Ammon's horn (tissue), 1 donor: ENCODE data around the gene NAXE.
A peak's percentile ranks its signal among the peaks of the same experiment; 100 is the strongest.
"Not testable (repeated sequence)": the region's sequence is repeated elsewhere in the genome, so short reads cannot be mapped to it uniquely, and the experiment has no call there.

Source experiments
- DNase-seq: peaks from one replicate; pipeline ENCODE4 v3.0.0-alpha.2; 2016; ENCODE audit warnings: low spot score

NAXE gene

DNA sequence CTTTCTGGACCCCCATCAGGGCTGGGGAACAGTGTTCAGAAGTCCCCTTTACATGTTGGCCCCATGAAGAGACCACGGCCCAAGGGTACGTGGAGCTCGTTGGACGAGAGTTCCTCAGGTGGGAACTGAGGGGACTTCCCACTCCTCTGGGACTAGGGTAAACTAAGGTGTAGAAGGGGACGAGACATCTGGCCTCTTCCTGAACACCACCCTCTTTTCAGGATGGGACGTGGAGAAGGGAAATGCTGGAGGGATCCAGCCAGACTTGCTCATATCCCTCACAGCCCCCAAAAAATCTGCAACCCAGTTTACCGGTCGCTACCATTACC, 2.0 kb downstream of the NAXE start:
- DNase-seq = no peak

DNA sequence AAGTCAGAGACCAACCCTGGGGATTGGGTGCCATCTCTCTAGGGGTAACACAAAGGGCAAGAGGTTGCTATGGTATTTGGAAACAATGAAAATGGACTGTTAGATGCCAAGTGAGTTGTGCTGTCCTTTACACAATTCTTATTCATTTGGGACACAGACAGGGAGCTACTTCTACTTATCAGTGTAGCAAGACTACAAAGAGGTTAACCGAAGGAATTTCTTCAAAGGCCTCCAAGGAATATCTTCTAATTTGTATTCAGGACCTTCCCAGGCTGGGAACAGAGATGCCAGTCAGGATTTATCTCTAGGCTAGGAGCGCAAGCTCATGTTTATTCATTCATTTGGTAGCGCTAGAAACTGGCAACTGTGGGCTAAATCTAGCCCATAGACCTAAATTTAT, 2.6 kb downstream of the NAXE start:
- DNase-seq = no peak

DNA sequence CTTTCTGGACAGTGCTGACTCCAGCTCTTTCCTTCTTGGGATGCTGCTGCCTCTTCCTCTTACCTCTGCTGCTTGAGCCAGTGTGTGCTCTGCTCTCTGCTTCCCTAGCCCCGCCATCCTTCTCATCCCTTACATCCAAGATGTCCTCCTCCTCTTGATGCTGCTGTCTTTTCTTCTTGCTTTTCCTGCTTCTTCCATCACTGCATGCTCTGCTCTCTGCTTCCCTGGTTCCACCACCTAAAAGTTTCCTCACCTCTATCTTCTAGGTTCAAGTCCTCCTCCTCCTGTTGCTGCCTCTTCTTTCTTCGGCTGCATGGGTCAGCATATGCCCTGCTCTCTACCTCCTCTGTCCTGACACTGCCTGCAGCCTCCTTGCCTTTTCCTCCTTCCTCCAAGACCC, 3.4 kb downstream of the NAXE start:
- no peak for DNase-seq

DNA sequence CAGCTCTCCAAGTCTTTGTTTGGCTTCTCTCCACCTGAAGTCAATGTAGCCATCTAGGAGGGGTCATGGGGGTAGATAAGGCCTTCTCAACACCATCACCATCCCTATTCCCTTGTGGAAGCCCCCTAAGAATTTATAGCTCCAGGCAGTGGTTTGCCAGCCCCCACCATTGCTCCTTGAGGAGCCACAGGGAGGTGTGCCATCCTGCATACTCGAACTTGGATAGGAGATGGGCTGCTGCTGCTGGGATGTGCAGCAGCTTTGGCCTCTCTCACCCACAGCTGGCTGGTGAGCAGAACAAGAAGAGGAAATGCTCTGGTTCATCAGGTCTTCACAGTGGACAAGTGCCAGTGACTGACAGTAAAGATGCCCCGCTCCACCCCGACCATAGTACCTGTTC, 4.8 kb downstream of the NAXE start:
- no peak for DNase-seq

DNA sequence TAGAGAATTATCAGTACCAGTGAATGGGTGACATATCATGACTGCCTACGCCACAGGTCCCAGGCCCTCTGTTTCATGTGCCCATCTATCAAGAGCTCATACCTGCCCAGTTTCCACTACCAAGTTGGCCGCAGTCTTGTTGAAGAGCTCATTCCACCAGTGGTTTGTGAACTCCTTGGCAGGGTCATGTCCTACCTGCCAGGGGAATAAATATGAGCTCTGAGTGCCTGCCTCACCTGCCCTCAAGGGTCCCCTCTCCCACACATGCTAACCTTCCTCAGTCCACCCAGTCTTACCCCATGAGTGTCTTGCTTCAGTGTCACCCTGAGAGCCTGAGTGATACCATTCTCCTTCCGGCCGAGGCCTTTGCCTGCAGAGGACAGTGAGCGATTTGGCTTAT, 6.5 kb downstream of the NAXE start:
- no peak for DNase-seq

DNA sequence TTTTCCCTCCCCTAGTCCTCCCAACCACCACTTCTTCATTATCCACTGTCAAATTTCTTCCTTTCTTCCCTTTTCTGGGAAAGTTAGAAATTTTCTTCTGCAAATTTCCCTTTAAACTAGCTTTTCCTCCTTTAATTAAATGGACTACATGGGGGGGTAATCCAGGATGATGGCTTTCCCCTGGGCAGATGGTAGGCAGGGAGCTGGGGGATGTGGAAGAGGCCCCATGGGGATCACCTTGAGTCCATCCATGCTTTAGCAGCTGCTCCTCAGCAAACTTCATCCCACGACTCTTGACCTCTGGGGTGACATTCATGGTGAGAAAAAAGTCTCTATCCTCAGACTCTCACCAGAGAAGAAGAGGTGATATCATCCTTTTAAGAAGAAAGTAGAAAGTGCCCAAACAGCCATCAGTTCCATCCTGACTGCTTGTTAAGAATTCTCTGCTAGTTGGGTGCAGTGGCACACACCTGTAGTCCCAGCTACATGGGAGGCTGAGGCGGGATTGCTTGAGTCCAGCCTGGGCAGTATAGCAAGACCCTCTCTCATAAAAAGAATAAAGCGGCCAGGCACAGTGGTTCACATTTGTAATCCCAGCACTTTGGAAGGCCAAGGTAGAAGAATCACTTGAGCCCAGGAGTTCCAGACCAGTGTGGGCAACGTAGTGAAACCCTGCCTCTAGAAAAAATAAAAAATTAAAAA, 7.3 kb downstream of the NAXE start:
- DNase-seq = no peak

DNA sequence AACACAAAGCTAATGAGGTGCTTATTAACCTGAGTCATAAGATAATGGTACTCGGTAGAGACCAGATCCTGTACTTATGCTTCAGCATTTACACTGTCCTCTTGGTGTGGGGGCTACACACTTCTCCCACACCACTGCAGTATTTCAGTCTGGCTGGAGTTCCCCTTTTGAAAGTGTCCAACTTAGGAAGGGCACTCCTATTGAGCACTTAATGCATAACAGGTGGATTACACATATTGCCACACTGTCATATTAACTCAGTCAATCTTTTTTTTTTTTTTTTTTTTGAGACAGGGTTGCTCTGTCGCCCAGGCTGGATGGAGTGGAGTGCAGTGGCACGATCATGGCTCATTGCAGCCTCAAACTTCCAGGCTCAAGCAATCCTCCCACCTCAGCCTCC, 8.2 kb downstream of the NAXE start:
- no peak for DNase-seq

DNA sequence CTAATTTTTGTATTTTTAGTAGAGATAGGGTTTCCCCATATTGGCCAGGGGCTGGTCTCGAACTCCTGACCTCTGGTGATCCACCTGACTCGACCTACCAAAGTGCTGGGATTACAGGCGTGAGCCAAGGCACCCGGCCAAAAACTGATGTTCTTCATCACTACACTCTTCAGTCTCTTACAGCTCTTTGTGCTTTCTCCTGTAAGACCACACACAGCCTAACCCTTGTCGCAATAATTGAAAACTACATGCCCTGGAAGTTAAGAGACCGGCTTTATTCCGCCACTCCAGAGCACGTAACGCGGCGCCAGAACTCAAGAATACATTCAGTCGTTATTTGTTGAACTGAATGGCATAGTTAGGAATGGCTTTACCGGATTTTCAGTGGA, 9.2 kb downstream of the NAXE start:
- no peak for DNase-seq

DNA sequence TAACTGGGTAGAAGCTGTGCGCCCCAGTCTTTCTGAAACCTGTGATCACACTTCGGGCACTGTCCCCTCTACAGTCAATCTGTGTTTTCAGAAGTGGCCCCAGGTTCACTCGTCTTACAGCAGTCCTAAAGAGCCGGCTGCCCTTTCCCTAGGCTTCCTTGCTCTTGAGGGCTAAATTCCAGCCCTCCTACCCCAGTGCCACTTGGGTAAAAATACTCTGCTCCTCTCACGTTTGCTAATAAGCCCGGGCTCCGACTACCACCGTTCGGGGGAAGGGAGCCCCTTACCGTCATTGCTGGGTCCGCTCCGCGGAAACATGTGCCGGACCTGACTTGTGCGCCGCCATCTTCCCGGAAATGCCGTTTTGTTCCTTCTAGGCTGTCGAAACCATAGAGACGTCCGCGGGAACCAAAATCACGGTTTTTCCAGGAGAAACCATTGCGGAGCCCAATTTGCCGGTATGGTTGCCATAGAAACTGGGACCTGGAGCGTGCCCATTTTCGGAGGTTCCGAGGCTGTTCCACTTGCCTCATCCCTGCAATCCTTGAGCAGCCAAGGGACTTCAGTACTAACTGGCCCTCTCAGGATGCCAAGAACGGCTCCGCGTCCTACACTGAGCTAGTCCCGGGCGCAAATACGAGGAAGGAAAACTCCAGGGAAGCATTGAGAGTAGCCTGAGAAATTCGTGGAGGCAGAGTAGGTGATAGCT, 9.7 kb downstream of the NAXE start, which contains the start of gene GPATCH4:
TSS of gene GPATCH4 (minus strand) at position 358 of the 709 bp plus-strand sequence.
- peak; percentile 88 for DNase-seq

DNA sequence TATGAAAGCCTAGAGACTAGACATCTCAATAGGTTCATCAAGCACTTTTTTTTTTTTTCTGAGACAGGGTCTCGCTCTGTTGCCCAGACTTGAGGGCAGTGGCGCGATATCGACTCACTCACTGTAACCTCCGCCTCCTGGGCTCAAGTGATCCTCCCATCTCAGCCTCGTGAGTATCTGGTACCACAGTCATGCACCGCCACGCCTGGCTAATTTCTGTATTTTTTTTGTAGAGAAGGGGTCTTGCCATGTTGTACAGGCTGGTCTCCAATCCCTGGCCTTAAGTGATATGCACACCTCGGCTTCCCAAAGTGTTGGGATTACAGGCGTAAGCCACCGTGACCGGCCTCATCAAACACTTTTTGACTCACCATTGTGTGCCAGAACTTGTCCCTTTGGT, 10.3 kb downstream of the NAXE start:
- DNase-seq = no peak

DNA sequence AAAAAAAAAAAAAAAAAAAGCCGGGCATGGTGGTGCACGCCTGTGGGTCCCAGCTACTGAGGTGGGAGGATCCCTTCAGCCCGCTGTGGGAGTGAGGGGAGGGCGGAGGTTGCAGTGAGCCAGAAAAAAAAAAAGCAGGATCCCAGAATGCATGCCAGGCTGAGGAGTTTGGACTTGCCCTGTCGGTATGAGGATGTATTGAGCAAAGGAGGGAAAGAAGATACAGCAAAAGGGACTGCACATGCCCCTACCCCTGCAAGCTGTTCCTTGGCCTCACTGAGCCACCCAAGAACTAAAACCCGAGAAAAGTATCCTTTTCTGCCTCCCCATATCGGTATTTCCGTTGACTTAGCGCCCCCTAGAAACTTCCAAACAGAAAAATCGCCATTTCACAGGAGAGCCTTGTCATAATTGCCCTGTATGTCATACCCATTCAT, 11.0 kb downstream of the NAXE start:
- no peak for DNase-seq

DNA sequence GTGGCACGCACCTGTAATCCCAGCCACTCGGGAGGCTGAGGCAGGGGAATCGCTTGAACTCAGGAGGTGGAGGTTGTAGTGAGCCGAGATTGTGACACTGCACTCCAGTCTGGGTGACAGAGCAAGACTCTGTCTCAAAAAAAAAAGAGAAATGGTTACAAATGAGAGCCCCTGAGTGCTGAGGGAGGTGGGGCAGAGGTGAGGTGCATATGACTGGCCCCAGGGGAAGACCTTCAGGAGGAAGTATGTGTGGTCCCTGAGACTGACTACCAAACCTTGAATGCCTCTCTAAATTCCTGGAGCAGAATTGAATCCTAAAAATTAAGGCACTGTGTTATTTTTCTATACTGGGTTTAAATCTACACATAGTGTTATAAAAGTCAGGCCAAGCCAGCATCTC, 15.8 kb downstream of the NAXE start:
- not testable (repeated sequence) for DNase-seq

DNA sequence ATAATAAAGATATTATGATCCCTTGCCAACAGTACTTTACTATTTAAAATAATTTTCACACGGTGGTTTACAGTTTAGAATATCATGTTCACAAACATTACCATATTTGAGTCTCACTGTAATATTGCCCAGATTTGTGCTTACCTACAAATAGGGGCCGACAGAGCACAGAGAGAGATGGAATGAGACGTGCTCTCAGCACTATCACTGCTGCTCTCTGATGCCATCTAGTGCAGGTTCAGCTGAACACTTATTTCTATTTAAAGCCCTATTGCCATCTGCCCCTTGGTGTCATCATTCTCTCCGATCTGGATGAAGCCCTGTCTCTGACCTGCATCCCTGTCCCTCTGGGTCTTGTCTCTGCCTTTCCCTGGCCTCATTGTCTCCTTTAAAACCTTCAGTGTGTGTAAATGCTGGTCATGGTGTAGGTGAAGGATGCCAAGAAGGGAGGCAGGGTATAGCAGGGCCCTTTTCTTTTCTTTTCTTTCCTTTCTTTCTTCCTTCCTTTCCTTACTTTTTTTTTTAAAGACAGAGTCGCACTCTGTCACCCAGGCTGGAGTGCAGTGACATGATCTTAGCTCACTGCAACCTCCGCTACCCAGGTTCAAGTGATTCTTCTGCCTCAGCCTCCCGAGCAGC, 16.6 kb downstream of the NAXE start:
- DNase-seq = peak; percentile 95

DNA sequence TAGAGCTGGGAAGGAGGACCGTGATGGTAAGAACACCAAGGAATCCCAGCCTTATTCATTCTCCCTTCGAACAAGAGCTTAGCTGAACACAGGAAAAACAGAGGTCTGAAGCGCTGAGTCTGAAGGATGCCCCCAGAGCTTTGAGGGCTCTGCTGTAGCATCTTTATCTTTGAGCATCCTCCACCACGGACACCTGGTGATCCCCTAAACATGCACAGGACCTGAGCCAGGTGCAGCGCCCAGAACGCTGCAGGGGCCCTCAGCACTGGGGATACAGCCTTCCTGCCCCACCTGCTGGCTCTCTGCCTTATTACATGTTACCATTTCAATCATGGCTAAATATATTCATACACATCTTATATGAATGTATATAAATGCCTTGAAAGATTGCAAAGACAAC, 17.4 kb downstream of the NAXE start:
- no peak for DNase-seq

DNA sequence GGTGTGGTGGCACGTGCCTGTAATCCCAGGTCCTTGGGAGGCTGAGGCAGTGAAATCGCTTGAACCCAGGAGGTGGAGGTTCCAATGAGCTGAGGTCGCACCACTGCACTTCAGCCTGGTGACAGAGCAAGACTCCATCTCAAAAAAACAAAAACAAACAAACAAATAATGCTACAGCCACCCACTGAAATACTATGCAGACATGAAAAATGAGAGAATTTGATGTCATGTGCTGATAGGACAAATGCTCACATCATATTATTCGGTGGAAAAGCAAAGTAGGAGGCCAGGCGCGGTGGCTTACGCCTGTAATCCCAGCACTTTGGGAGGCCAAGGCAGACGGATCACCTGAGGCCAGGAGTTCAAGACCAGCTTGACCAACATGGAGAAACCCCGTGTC, 18.5 kb downstream of the NAXE start:
- not testable (repeated sequence) for DNase-seq

DNA sequence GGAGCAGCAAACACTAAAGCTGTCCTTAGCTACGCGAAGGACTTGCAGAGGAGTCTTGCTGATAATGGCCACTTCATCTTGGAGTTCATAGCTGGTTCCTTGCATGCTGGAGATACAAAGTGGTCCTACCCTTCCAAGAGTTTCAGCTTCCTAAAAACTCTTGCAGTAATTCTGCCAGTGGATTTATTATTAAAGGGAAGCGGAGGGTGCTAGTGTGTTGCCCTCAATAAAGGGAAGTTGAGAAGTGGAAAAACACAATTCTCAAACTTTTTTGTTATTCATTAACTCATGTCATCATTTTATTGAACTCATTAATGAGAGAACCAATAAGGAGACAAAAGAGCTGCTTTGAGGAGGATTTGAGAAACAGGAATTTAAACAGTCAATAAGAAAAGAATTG, 21.1 kb downstream of the NAXE start:
- no peak for DNase-seq

DNA sequence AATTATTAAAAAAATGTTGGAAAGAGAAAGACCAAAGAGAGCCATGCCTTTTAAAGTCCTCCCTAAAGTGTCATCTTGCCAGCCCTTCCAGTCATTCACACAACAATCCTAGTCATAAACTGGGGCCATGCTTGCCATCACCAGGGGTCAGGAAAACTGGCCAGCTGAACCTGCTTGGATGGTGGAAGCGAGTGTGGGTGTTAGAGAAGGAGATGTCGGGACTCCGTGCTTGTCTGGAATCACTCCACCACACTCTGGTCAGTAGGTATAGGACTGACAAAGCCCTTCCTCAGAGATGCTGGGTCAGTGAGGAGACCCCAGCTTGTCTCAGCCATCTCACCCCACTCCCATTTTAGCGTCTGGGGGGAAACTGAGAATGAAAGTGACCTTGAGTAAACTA, 24.4 kb downstream of the NAXE start:
- no peak for DNase-seq

DNA sequence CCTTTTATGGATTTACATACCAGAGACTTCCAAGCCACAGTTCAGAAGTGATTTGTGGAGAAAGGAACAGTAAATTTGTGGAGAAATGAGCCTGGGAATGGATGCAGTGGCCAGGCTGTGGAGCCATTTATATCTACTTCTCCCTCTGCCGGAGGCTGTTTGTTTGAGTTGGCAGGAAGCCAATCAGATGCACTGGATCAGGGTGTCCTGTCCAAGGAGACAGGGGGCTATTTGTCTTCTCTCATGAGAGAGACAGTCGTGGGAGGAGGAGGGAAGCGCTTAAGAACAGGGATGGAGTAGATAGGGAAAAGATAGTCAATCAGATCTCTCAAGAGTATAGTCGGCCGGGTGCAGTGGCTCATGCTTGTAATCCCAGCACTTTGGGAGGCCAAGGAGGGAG, 24.9 kb downstream of the NAXE start:
- peak; percentile 93 for DNase-seq

DNA sequence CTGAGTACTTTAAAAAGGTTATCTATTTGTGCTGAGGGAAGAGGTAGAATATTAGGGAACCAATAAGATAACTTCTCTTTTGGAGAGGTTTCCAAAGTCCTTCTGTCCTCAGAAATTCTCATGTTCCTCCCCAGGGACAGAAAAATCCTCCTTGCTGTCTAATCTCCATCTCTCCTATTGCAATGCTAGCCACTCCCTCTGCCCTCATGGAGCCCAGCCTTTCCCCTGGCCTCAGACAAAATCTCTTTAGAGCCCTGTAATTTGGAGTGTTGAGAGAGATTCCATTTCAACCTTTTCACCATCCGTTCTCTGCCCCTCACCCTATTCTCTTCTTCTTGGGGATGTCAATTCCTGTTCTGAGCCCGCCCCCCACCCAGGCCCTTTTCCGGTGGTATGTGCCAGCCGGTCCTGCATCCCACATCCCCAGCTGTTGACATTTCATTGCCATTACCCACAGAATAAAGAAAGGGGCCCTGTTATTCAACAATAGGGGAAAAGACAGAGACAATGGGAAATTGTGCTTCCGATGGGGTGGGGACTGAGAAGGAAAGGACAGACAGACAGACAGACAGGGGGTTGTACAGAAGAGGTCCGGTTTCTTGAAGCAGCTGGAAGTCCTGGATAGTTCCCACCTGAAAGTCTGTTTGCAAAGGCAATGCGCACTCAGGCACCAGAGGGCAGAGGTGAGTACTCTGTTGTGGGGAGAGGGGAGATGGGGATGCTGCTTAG, 27.4 kb downstream of the NAXE start, which contains the start of gene HAPLN2:
TSS of gene HAPLN2 (plus strand) at position 563 of the 729 bp plus-strand sequence. CDS start 4,076 bp downstream, outside the sequence.
- DNase-seq = peak; percentile 77

DNA sequence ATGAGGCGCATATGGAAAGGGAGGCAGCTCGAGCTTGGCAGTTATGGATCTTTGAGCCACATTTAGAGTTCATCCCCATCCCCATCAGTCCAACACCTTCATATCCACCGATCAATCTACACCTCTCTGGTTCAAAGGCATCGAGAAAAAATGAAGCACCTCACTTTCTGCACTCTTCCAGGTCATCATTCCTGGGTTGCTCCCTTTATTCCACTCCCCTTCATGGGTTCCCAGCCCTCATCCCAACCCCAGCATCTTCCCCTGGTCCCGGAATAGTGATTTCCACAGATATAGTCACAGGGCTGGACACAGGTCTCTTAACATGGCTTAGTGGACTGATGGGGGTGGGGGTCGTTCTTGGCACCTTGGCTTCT, 28.0 kb downstream of the NAXE start:
- no peak for DNase-seq

DNA sequence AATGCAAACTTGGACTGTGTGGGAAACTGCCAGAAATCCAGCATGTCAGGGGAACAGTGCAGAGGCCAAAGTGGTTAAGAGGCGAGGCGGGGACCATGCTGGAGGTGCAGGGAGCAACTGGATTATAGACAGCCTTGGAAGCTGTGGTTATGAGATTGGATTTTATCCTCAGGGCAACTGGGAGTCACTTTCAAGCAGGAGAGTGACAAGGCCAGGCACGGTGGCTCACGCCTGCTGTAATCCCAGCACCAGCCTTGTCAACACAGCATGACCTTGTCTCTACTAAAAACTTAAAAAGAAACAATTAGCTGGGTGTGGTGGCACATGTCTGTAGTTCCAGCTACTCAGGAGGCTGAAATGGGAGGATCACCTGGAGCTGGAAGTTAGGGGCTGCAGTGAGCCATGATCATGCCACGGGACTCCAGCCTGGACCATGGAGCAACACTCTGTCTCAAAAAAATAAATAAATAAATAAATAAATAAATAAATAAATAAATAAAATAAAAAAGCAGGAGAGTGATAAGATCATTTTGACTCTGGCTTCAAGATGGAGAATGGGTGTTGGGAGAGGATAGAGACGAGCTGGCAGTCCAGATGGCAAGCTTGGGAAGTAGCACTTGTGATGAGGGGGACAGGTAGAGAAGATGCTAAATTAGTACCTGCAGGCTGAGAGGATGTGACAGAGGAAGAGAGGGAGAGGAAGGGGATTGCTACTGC, 31.2 kb downstream of the NAXE start:
- no peak for DNase-seq
